Eye (tissue), 1 donor: ENCODE measurements around the gene FAM167B.
"Not testable (repeated sequence)": the region's sequence is repeated elsewhere in the genome, so short reads cannot be mapped to it uniquely, and the experiment has no call there.

Source experiments
- DNase-seq: peaks from one replicate; pipeline ENCODE4 v3.0.0-alpha.2; 2015

Gene FAM167B

GRCh38 chr1:32224285-32224684 is 22.7 kb upstream of the FAM167B start:
- no peak for DNase-seq

GRCh38 chr1:32228771-32229170 is 18.3 kb upstream of the FAM167B start:
- no peak for DNase-seq

GRCh38 chr1:32231843-32232432 is 15.1 kb upstream of the FAM167B start:
- DNase-seq, result no peak

- DNase-seq, result no peak
Observed at GRCh38 chr1:32232558-32233304, 14.3 kb upstream of the FAM167B start.

- DNase-seq, result no peak
Observed at GRCh38 chr1:32234792-32235191, 12.2 kb upstream of the FAM167B start.

- no peak for DNase-seq
Observed at GRCh38 chr1:32239337-32239736, 7.7 kb upstream of the FAM167B start.

- DNase-seq, result no peak
Observed at GRCh38 chr1:32239790-32240139, 7.3 kb upstream of the FAM167B start.

- peak; percentile 90 for DNase-seq
Observed at GRCh38 chr1:32240140-32240951, 6.7 kb upstream of the FAM167B start.

- DNase-seq, result peak; percentile 87
Observed at GRCh38 chr1:32241001-32241763, 5.8 kb upstream of the FAM167B start.

- peak; percentile 65 for DNase-seq
Observed at GRCh38 chr1:32242341-32242851, 4.6 kb upstream of the FAM167B start.

- no peak for DNase-seq
Observed at GRCh38 chr1:32247452-32247851, 430 bp downstream of the FAM167B start.

- DNase-seq, result peak; percentile 87
Observed at GRCh38 chr1:32247983-32248889, 1.2 kb downstream of the FAM167B start.

- DNase-seq, result peak; percentile 78
Observed at GRCh38 chr1:32249831-32250525, 3.0 kb downstream of the FAM167B start.

GRCh38 chr1:32250893-32251716 is 4.1 kb downstream of the FAM167B start, which contains the start of gene LCK:
LCK (plus strand) TSS chr1:32251265; CDS start chr1:32274330, 23,065 bp downstream.
- no peak for DNase-seq

- no peak for DNase-seq
Observed at GRCh38 chr1:32255072-32256071, 8.3 kb downstream of the FAM167B start.

GRCh38 chr1:32256473-32257226 is 9.6 kb downstream of the FAM167B start:
- DNase-seq, result no peak

- no peak for DNase-seq
Observed at GRCh38 chr1:32257227-32257508, 10.1 kb downstream of the FAM167B start.

- DNase-seq, result not testable (repeated sequence)
Observed at GRCh38 chr1:32263236-32263593, 16.2 kb downstream of the FAM167B start.
